OCI-LY7 (cell line): ENCODE measurements around the gene GOLGA7B. TPM values are rescaled to one million over a fixed set of nuclear protein-coding genes. Genes with fewer than 3 reads are reported as not detected.

Source experiments
- BruUV-seq: library from RNA; stranded (reverse); fragments of 400-500 nt; replicated peaks from 2 replicates; lab custom pipeline; 2021; lab: Mats Ljungman, UMichigan
- CTCF ChIA-PET: fragments of 300-600 bp; sonication (Branson Sonifier 250); formaldehyde crosslinking; loops from one replicate; lab custom pipeline; 2022; ENCODE audit warnings: antibody characterized with exemption; ENCODE audit not compliant: unreplicated experiment; lab: Charles Lee
- POLR2A ChIA-PET: fragments of 300-600 bp; sonication (Branson Sonifier 250); formaldehyde crosslinking; loops from one replicate; lab custom pipeline; 2022; ENCODE audit warnings: antibody characterized with exemption; lab: Charles Lee
- DNase-seq: peaks from one replicate; pipeline ENCODE4 v3.0.0-alpha.2; 2015; ENCODE audit warnings: low spot score
- H2AFZ ChIP-seq: fragments of 200-600 bp; sonication (generic), shearing (Covaris generic); 2 replicates; pipeline ENCODE4 v1.6.1; 2014; ENCODE audit warnings: mild to moderate bottlenecking, antibody characterized with exemption, low read length, moderate library complexity
- H3K27ac ChIP-seq: fragments of 200-600 bp; sonication (generic); 2 replicates; pipeline ENCODE4 v1.5.1; 2014; ENCODE audit warnings: mixed run types, low read depth, mild to moderate bottlenecking, moderate library complexity, low read length, inconsistent platforms; ENCODE audit not compliant: poor library complexity, severe bottlenecking
- H3K36me3 ChIP-seq: fragments of 200-600 bp; sonication (generic); 2 replicates; pipeline ENCODE4 v1.6.1; 2014; ENCODE audit warnings: mild to moderate bottlenecking, antibody characterized with exemption, low read length, moderate library complexity, mixed read lengths; ENCODE audit not compliant: insufficient read depth
- H3K4me1 ChIP-seq: fragments of 200-600 bp; sonication (generic); 2 replicates; pipeline ENCODE4 v1.5.1; 2014; ENCODE audit warnings: mild to moderate bottlenecking, low read length; ENCODE audit not compliant: insufficient read depth, poor library complexity, severe bottlenecking
- H3K4me2 ChIP-seq: fragments of 200-600 bp; sonication (generic); 2 replicates; pipeline ENCODE4 v1.6.1; 2014; ENCODE audit warnings: mild to moderate bottlenecking, low read length
- H3K4me3 ChIP-seq: fragments of 200-600 bp; sonication (generic); 2 replicates; pipeline ENCODE4 v1.5.1; 2014; ENCODE audit warnings: mild to moderate bottlenecking, low read depth, low read length; ENCODE audit not compliant: poor library complexity, severe bottlenecking
- H3K79me2 ChIP-seq: fragments of 200-600 bp; sonication (generic); 2 replicates; pipeline ENCODE4 v1.6.1; 2016; ENCODE audit warnings: low read depth, mild to moderate bottlenecking, low read length, moderate library complexity, mixed read lengths; ENCODE audit not compliant: insufficient read depth
- H3K9me2 ChIP-seq: fragments of 200-600 bp; sonication (generic); 2 replicates; pipeline ENCODE4 v1.6.1; 2016; ENCODE audit warnings: mild to moderate bottlenecking, low read length, mixed read lengths; ENCODE audit not compliant: insufficient read depth
- H3K9me3 ChIP-seq: fragments of 200-600 bp; sonication (generic); 2 replicates; pipeline ENCODE4 v1.6.1; 2014; ENCODE audit warnings: mild to moderate bottlenecking, mixed run types, low read length, mixed read lengths
- H4K20me1 ChIP-seq: fragments of 200-600 bp; sonication (generic); 2 replicates; pipeline ENCODE4 v1.6.1; 2014; ENCODE audit warnings: mild to moderate bottlenecking, antibody characterized with exemption, low read length, moderate library complexity, mixed read lengths; ENCODE audit not compliant: insufficient read depth
- CTCF ChIP-seq: fragments of 200-600 bp; sonication (generic); conservative IDR thresholded peaks from 2 replicates; pipeline ENCODE4 v1.5.1; 2014; ENCODE audit warnings: mild to moderate bottlenecking, antibody characterized with exemption, low read length, moderate library complexity, mixed read lengths
- EZH2phosphoT487 ChIP-seq: fragments of 200-600 bp; sonication (generic); IDR thresholded peaks from 2 replicates; pipeline ENCODE4 v1.6.1; 2018; ENCODE audit warnings: low read depth, borderline replicate concordance, mild to moderate bottlenecking, mixed run types, antibody characterized with exemption, low read length, moderate library complexity, mixed read lengths
- intact Hi-C: fragments of 100-400 bp; cut with micrococcal nuclease; formaldehyde crosslinking; loops from one replicate; pipeline ENCODE4 v1.10.0; 2022; ENCODE audit not compliant: unreplicated experiment
- total RNA-seq, 2 experiments: library from RNA; depleted of rRNA in 1 of 2; stranded (reverse); fragments of >200 nt in 1 of 2; shearing (Covaris generic) in 1 of 2; gene quantifications; 2 replicates each; pipeline ENCODE4 v1.2.3, GENCODE V29; 2014 to 2022

The GOLGA7B gene
- total RNA-seq, 2 experiments from 2014 or later, result 0.08 to 0.09 TPM

- ChIA-PET CTCF (no interaction called here), POLR2A (interaction anchor here (0.7 kb wide), 1 partner anchor 124 kb away, joined by 3 read pairs; no protein-coding TSS in a partner anchor)
- intact Hi-C loops, result no loop called here
- H3K9me2 ChIP-seq, result no peaks in the 10 kb centered on the region
- BruUV-seq, result no TSS peak
- H3K79me2 ChIP-seq, result no peaks in the 10 kb centered on the region
- no peaks in the 10 kb centered on the region for H3K9me3 ChIP-seq
- DNase-seq, result no peak
- no peak for TF ChIP-seq EZH2phosphoT487
- no peak for TF ChIP-seq CTCF
- no peak overlapping the region for H3K4me2 ChIP-seq
- no peak overlapping the region for H2AFZ ChIP-seq
- H3K27ac ChIP-seq, result no peak overlapping the region
- H3K36me3 ChIP-seq, result no peaks in the 10 kb centered on the region
- no peaks in the 10 kb centered on the region for H3K4me1 ChIP-seq
- no peaks in the 10 kb centered on the region for H4K20me1 ChIP-seq
- no peak overlapping the region for H3K4me3 ChIP-seq
These were observed 37.8 kb downstream of the GOLGA7B start for GRCh38 chr10:97887399-97887798.

GRCh38 chr10:97888134-97888533 lies 38.5 kb downstream of the GOLGA7B start:
- no peaks in the 10 kb centered on the region for H4K20me1 ChIP-seq
- no peaks in the 10 kb centered on the region for H3K9me2 ChIP-seq
- H3K79me2 ChIP-seq, result no peaks in the 10 kb centered on the region
- intact Hi-C loops, result no loop called here
- CTCF ChIA-PET, result no interaction called here
- H3K36me3 ChIP-seq, result no peaks in the 10 kb centered on the region
- no peaks in the 10 kb centered on the region for H3K4me1 ChIP-seq
- H3K4me3 ChIP-seq, result no peak overlapping the region
- no peak overlapping the region for H3K4me2 ChIP-seq
- no peaks in the 10 kb centered on the region for H3K9me3 ChIP-seq
- TF ChIP-seq EZH2phosphoT487 (no peak), CTCF (no peak)
- no peak overlapping the region for H2AFZ ChIP-seq
- BruUV-seq, result no TSS peak
- no peak overlapping the region for H3K27ac ChIP-seq
- no peak for DNase-seq
- POLR2A ChIA-PET, result no interaction called here

GRCh38 chr10:97888641-97889262 lies 39.1 kb downstream of the GOLGA7B start:
- no peaks in the 10 kb centered on the region for H3K9me3 ChIP-seq
- H3K79me2 ChIP-seq, result no peaks in the 10 kb centered on the region
- no TSS peak for BruUV-seq
- no peaks in the 10 kb centered on the region for H3K4me1 ChIP-seq
- H3K4me2 ChIP-seq, result no peak overlapping the region
- H3K4me3 ChIP-seq, result no peak overlapping the region
- no peaks in the 10 kb centered on the region for H3K9me2 ChIP-seq
- TF ChIP-seq CTCF (no peak), EZH2phosphoT487 (no peak)
- no peaks in the 10 kb centered on the region for H4K20me1 ChIP-seq
- no peaks in the 10 kb centered on the region for H3K36me3 ChIP-seq
- no peak for DNase-seq
- POLR2A ChIA-PET, result no interaction called here
- CTCF ChIA-PET, result interaction anchor here (0.6 kb wide), 1 partner anchor 26 kb away, joined by 7 read pairs; no protein-coding TSS in a partner anchor
- no peak overlapping the region for H3K27ac ChIP-seq
- H2AFZ ChIP-seq, result no peak overlapping the region
- intact Hi-C loops, result no loop called here
